ENCODE data around the gene EYS. TPM values are rescaled to one million over a fixed set of nuclear protein-coding genes. Genes with fewer than 3 reads are reported as not detected.

The EYS gene
- total and polyA plus RNA-seq, 2 of the 8 experiments (the other 6 are each of a cell fraction or from before 2014, with no cell fraction given): 0.05 to 0.13 TPM

DNA sequence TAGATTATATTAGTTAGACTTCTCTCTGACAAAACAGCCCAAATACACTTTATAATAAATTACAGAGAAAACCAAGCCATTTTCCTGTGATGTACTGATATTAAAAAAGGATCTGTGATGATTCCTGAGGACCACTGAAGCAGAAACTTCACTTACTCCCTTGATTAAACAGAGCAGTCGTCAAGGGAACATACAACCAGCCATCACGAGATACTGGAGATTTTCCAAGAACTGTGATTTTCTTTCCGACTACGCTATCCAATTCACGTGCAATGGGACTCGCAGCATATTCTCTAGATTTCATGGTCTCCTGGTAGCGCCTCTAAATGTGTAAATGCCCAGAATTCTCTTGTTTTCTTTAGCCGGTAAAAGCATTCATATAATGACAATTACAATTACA lies 1694.0 kb downstream of the EYS start:
- no peak for FAIRE-seq
- POLR2A ChIA-PET (ENCODE audit: partially characterized antibody): no interaction called here
- TF ChIP-seq JUND (IDR thresholded peaks at IDR 0.05; ENCODE audit: low read length) (no peak), KDM4A (IDR thresholded peaks at IDR 0.05; ENCODE audit: low read depth, low read length, severe bottlenecking) (no peak), EP300 (IDR thresholded peaks at IDR 0.05; ENCODE audit: borderline replicate concordance in 1 of 2, low read depth in 2 of 2, low read length in 2 of 2) (no peak), TEAD4 (IDR thresholded peaks at IDR 0.05; ENCODE audit: low read depth, low read length) (no peak), BRCA1 (IDR thresholded peaks at IDR 0.05; ENCODE audit: low read depth, low read length) (no peak), HDAC2 (IDR thresholded peaks at IDR 0.05; ENCODE audit: borderline replicate concordance in 1 of 2, low read depth in 2 of 2, low read length in 2 of 2) (no peak), JUN (IDR thresholded peaks at IDR 0.05; ENCODE audit: low read depth, low read length) (no peak), SAP30 (IDR thresholded peaks at IDR 0.05; ENCODE audit: insufficient read depth, insufficient replicate concordance, low read length) (no peak), GTF2F1 (IDR thresholded peaks at IDR 0.05; ENCODE audit: borderline replicate concordance, low read depth, low read length) (no peak), SIN3A (conservative IDR thresholded peaks at IDR 0.05 in 1 of 2, IDR thresholded peaks at IDR 0.05 in 1 of 2; ENCODE audit: low read depth in 1 of 2, low read length in 2 of 2) (no peak), SIRT6 (IDR thresholded peaks at IDR 0.05; ENCODE audit: low read length) (no peak), KDM5A (IDR thresholded peaks at IDR 0.05; ENCODE audit: low read length) (no peak)
- TF ChIP-seq, protein P1, sequence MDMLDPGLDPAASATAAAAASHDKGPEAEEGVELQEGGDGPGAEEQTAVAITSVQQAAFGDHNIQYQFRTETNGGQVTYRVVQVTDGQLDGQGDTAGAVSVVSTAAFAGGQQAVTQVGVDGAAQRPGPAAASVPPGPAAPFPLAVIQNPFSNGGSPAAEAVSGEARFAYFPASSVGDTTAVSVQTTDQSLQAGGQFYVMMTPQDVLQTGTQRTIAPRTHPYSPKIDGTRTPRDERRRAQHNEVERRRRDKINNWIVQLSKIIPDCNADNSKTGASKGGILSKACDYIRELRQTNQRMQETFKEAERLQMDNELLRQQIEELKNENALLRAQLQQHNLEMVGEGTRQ (IDR thresholded peaks at IDR 0.05; ENCODE audit: low read length): no peak

More for the DNA sequence above, 1694.0 kb downstream of the EYS start:
- Histone ChIP-seq H3K79me1 (ENCODE audit: low read depth, low read length) (no peaks in the 10 kb centered on the region), H4K91ac (replicated peaks; ENCODE audit: insufficient read length, low read length) (no peak overlapping the region), H2AK5ac (ENCODE audit: low read depth, low read length) (no peak overlapping the region), H3K4me1 (replicated peaks in 1 of 4; ENCODE audit: control insufficient read depth in 3 of 4, insufficient read depth in 4 of 4, low read length in 3 of 4) (peaks cover 0 to 3% (median 3%) of the 10 kb centered on the region in 4 experiments; a peak in 2 of 7 replicates), H3K23me2 (ENCODE audit: low read depth, low read length) (no peaks in the 10 kb centered on the region), H3K14ac (ENCODE audit: insufficient read length) (no peak overlapping the region), H3K23ac (ENCODE audit: insufficient read length) (no peak overlapping the region), H2BK20ac (ENCODE audit: low read length) (no peak overlapping the region), H3K27me3 (replicated peaks in 1 of 4; ENCODE audit: control insufficient read depth in 3 of 4, extremely low read depth in 1 of 4, insufficient read depth in 3 of 4, low read length in 3 of 4) (no peaks in the 10 kb centered on the region), H3K4me2 (ENCODE audit: insufficient read depth in 1 of 2, low read depth in 2 of 2, low read length in 2 of 2) (no peak overlapping the region), H3K18ac (ENCODE audit: extremely low read depth, low read length) (no peak overlapping the region), H4K20me1 (replicated peaks in 1 of 2; ENCODE audit: control insufficient read depth in 1 of 2, insufficient read depth in 2 of 2, low read length in 2 of 2) (no peaks in the 10 kb centered on the region), H4K8ac (ENCODE audit: extremely low read depth, insufficient read depth, low read length) (no peak overlapping the region), H3K27ac (ENCODE audit: low read depth, low read length) (no peak overlapping the region), H2AFZ (ENCODE audit: low read length) (0 out of 2 replicates have a peak overlapping the region, but pooled peaks have one; percentile 43), H4K5ac (ENCODE audit: insufficient read length, low read depth, low read length) (no peak overlapping the region), H3K56ac (replicated peaks; ENCODE audit: insufficient read length, low read depth, low read length) (no peak overlapping the region), H3K9me3 (ENCODE audit: insufficient read depth in 2 of 2, low read depth in 1 of 2, low read length in 1 of 2) (no peaks in the 10 kb centered on the region), H3K79me2 (ENCODE audit: control insufficient read depth in 1 of 2, insufficient read depth in 2 of 2, low read length in 2 of 2) (no peaks in the 10 kb centered on the region), H3K9ac (replicated peaks in 1 of 4; ENCODE audit: extremely low read depth in 1 of 4, low read depth in 3 of 4, low read length in 3 of 4) (no peak overlapping the region), H2BK120ac (replicated peaks; ENCODE audit: low read depth, low read length) (no peak overlapping the region), H3K4me3 (ENCODE audit: extremely low read depth in 1 of 4, insufficient read depth in 2 of 4, low read depth in 3 of 4, low read length in 4 of 4) (no peak overlapping the region), H3K36me3 (ENCODE audit: control insufficient read depth in 2 of 4, insufficient read depth in 4 of 4, low read length in 3 of 4) (no peaks in the 10 kb centered on the region), H2BK5ac (ENCODE audit: low read depth, low read length) (no peak overlapping the region), H3K4ac (replicated peaks; ENCODE audit: insufficient read length, low read depth, low read length) (no peak overlapping the region), H2BK15ac (ENCODE audit: low read length) (no peak overlapping the region), H2BK12ac (ENCODE audit: low read depth, low read length) (no peak overlapping the region)
- no peak for DNase-seq (ENCODE audit: low read depth in 1 of 2, low spot score in 2 of 2)
- CTCF ChIA-PET (ENCODE audit: partially characterized antibody): interaction anchor here (0.6 to 2.4 kb wide), 12 partner anchors 10 to 946 kb away, joined by 3 to 47 read pairs (median 3); no protein-coding TSS in a partner anchor
- 87% methylated on average over 8 of the region's 8 CpGs; no CpG with 5 or more reads in 1 of the 2 experiments for WGBS, 2 experiments (ENCODE audit: extremely low coverage in 1 of 2, insufficient coverage in 1 of 2, insufficient read length in 1 of 2, insufficient replicate concordance in 2 of 2, low coverage in 1 of 2, low lambda C conversion rate in 2 of 2, missing lambda C conversion rate in 1 of 2)

Data from H1 (cell line).